T1000 (cell line): ENCODE data around the gene SEMA4G.

Experiments used
- DNase-seq: peaks from one replicate; lab custom pipeline; 2025; ENCODE audit warnings: mixed read lengths; lab: John Stamatoyannopoulos, UW

SEMA4G gene

GRCh38 chr10:100969187-100970075 lies at the start of gene SEMA4G:
Gene SEMA4G, plus strand, starts transcription at chr10:100969504. Its CDS starts 3,409 bp downstream, at chr10:100972913.
- no peak for DNase-seq

- DNase-seq: no peak
Observed at GRCh38 chr10:100923580-100923979, 45.7 kb upstream of the SEMA4G start.

GRCh38 chr10:100927266-100927665 lies 42.0 kb upstream of the SEMA4G start:
- DNase-seq: no peak

GRCh38 chr10:100928039-100928438 lies 41.3 kb upstream of the SEMA4G start:
- DNase-seq: no peak

- DNase-seq: no peak
Observed at GRCh38 chr10:100930368-100930767, 38.9 kb upstream of the SEMA4G start.

- no peak for DNase-seq
Observed at GRCh38 chr10:100934084-100934659, 35.1 kb upstream of the SEMA4G start.

- no peak for DNase-seq
Observed at GRCh38 chr10:100939763-100940344, 29.4 kb upstream of the SEMA4G start.

GRCh38 chr10:100942229-100942628 lies 27.1 kb upstream of the SEMA4G start:
- DNase-seq: no peak

GRCh38 chr10:100943508-100943907 lies 25.8 kb upstream of the SEMA4G start:
- DNase-seq: no peak

GRCh38 chr10:100945754-100946153 lies 23.6 kb upstream of the SEMA4G start:
- DNase-seq: no peak

- no peak for DNase-seq
Observed at GRCh38 chr10:100948916-100949315, 20.4 kb upstream of the SEMA4G start.

- DNase-seq: no peak
Observed at GRCh38 chr10:100960251-100960650, 9.1 kb upstream of the SEMA4G start.

GRCh38 chr10:100962351-100963080 lies 6.8 kb upstream of the SEMA4G start:
- no peak for DNase-seq

GRCh38 chr10:100963826-100964225 lies 5.5 kb upstream of the SEMA4G start:
- no peak for DNase-seq

- DNase-seq: no peak
Observed at GRCh38 chr10:100965820-100966219, 3.5 kb upstream of the SEMA4G start.

- DNase-seq: no peak
Observed at GRCh38 chr10:100966887-100967286, 2.4 kb upstream of the SEMA4G start.

- no peak for DNase-seq
Observed at GRCh38 chr10:100967332-100967731, 2.0 kb upstream of the SEMA4G start.

- DNase-seq: no peak
Observed at GRCh38 chr10:100968062-100968736, 1.1 kb upstream of the SEMA4G start.

GRCh38 chr10:100968863-100969186 lies 479 bp upstream of the SEMA4G start:
- no peak for DNase-seq

- DNase-seq: no peak
Observed at GRCh38 chr10:100970076-100970913, 991 bp downstream of the SEMA4G start.
